MM.1S (cell line): ENCODE results near the gene GDF7.

Experiments used
- EZH2 ChIP-seq: fragments of 300-600 bp; sonication (generic); optimal IDR thresholded peaks from 2 replicates; pipeline ENCODE3; 2017; ENCODE audit warnings: low read depth, mild to moderate bottlenecking, antibody characterized with exemption, low read length, mixed read lengths
- EZH2phosphoT487 ChIP-seq: fragments of 300-600 bp; sonication (generic); IDR thresholded peaks from 2 replicates; pipeline ENCODE4 v1.6.1; 2018; ENCODE audit warnings: antibody characterized with exemption, low read length
- TF ChIP-seq, protein P1 (sequence below): fragments of 300-600 bp; sonication (generic); IDR thresholded peaks from 2 replicates; pipeline ENCODE4 v1.5.1; 2016; ENCODE audit warnings: antibody characterized with exemption, low read length, mixed read lengths

DNA sequence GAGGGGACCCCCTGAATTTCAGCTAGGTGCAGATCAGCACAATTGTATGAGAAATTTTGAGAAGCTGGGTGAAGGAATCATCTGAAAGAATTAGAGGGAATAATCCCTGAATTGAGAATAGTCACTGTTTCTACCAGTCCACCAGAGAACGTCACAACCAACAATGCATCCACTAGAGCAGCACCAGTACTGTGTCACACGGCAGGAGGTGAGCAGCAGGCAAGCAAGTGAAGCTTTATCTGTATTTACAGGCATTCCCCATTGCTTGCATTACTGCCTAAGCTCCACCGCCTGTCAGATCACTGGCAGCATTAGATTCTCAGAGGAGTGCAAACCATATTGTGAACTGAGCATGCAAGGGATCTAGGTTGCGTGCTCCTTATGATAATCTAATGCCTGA, 40.7 kb downstream of the GDF7 start:
- TF ChIP-seq, protein P1, sequence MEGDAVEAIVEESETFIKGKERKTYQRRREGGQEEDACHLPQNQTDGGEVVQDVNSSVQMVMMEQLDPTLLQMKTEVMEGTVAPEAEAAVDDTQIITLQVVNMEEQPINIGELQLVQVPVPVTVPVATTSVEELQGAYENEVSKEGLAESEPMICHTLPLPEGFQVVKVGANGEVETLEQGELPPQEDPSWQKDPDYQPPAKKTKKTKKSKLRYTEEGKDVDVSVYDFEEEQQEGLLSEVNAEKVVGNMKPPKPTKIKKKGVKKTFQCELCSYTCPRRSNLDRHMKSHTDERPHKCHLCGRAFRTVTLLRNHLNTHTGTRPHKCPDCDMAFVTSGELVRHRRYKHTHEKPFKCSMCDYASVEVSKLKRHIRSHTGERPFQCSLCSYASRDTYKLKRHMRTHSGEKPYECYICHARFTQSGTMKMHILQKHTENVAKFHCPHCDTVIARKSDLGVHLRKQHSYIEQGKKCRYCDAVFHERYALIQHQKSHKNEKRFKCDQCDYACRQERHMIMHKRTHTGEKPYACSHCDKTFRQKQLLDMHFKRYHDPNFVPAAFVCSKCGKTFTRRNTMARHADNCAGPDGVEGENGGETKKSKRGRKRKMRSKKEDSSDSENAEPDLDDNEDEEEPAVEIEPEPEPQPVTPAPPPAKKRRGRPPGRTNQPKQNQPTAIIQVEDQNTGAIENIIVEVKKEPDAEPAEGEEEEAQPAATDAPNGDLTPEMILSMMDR: no peak
- TF ChIP-seq EZH2: no peak
- no peak for TF ChIP-seq EZH2phosphoT487
